Right lobe of liver (tissue), 4 donors: ENCODE results near the gene FER1L5.

Experiments
- POLR2A ChIP-seq: fragments of 450-650 bp; IDR thresholded peaks from one replicate; pipeline ENCODE4 v1.6.1; 2017; ENCODE audit warnings: antibody characterized with exemption, mild to moderate bottlenecking
- TF ChIP-seq, protein P1 (sequence below), 4 donors: fragments of 200-600 bp in 3 of 4; fragments of 450-650 bp in 1 of 4; IDR thresholded peaks; one replicate each; pipeline versions ENCODE4 v1.5.1 to v1.8.0; 2016 to 2022; ENCODE audit warnings: antibody characterized with exemption in 4 of 4, mild to moderate bottlenecking in 2 of 4
- donor health status: DM: no; HTN: no; CAD: no.
- donor health status: DM: no; HTN: no; CAD: no.
- donor health status: DM: no; HTN: yes; CAD: no.

DNA sequence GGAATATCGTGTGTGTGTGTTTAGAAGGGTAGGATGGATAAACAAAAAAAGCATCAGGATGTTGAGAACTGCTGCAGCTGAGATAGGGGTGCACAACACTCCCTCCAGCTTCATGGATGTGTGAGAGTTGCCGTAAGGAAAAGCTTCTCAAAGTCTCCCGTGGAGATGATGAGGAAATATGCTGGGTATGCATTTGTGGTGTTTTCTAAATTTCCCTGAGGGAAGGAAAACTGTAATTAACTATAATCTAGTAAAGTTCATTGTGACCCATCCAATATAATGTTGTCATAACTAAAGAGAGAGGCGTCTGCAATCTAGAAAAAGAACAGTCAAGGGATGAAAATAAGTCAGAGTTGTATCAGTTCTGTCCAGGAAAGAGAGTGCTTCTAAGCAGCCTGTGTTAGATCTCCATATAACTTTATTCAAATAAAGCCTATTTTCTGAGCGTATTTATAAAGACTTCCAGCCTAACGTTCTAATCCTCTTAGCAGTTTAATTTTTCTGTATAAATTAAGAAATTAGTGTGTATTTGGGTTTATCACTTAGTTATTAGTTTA lies 104.6 kb downstream of the FER1L5 start:
- TF ChIP-seq, protein P1, sequence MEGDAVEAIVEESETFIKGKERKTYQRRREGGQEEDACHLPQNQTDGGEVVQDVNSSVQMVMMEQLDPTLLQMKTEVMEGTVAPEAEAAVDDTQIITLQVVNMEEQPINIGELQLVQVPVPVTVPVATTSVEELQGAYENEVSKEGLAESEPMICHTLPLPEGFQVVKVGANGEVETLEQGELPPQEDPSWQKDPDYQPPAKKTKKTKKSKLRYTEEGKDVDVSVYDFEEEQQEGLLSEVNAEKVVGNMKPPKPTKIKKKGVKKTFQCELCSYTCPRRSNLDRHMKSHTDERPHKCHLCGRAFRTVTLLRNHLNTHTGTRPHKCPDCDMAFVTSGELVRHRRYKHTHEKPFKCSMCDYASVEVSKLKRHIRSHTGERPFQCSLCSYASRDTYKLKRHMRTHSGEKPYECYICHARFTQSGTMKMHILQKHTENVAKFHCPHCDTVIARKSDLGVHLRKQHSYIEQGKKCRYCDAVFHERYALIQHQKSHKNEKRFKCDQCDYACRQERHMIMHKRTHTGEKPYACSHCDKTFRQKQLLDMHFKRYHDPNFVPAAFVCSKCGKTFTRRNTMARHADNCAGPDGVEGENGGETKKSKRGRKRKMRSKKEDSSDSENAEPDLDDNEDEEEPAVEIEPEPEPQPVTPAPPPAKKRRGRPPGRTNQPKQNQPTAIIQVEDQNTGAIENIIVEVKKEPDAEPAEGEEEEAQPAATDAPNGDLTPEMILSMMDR (IDR thresholded peaks at IDR 0.05) = no peak
- TF ChIP-seq POLR2A = no peak
